ENCODE results near the gene GATA5. TPM values are rescaled to one million over a fixed set of nuclear protein-coding genes. Genes with fewer than 3 reads are reported as not detected.

The GATA5 gene
- total and polyA plus RNA-seq, 4 donors = 0.49 to 15.2 (median 1.3) TPM

- Histone ChIP-seq H3K9me3 (ENCODE audit: control insufficient read depth in 4 of 4, insufficient read depth in 3 of 4, low read length in 3 of 4) (no peaks in the 10 kb centered on the region), H3K27me3 (ENCODE audit: control insufficient read depth in 3 of 3, insufficient read depth in 3 of 3, low read length in 2 of 3) (peaks cover 0 to 16% (median 10%) of the 10 kb centered on the region in 3 donors), H3K36me3 (ENCODE audit: control insufficient read depth in 4 of 4, insufficient read depth in 4 of 4, low read length in 4 of 4) (no peaks in the 10 kb centered on the region), H3K4me3 (no peak overlapping the region), H3K4me1 (ENCODE audit: control insufficient read depth in 5 of 5, insufficient read depth in 5 of 5, low read length in 5 of 5) (peaks cover 0 to 5% (median 0%) of the 10 kb centered on the region in 5 donors), H3K9ac (ENCODE audit: insufficient read depth in 1 of 2, low read length in 2 of 2) (no peak overlapping the region), H3K27ac (ENCODE audit: low read depth in 1 of 2, low read length in 1 of 2) (no peak overlapping the region)
- 74 to 92% methylated on average over 13 of the region's 13 CpGs for WGBS, 2 donors
- ATAC-seq (ENCODE audit: insufficient read depth, low FRiP score) = no peak
- TF ChIP-seq CTCF (IDR thresholded peaks at IDR 0.05; ENCODE audit: control extremely low read depth, extremely low read depth) = no peak
- no peak for DNase-seq
Measured at GRCh38 chr20:62516338-62516737, 40.5 kb upstream of the GATA5 start.

DNA sequence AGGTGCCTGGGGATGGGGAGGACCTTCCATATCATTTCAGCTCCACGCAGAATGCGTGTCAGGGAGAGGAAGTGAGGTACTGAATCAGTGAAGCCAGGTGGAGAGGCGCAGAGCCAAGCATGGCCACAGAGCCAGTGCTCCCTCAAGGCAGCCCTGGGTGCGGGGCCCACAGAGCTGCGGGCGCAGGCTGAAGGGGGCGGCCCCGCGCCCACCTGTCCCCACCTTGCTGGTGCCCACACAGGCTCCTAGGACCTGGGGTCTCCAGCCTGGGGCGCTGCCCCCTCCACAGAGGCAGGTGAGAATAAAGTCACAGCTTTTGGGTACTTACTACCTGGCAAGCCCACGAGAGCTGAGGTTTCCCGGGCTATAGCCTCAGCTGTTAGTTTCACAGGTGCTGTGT is 40.0 kb upstream of the GATA5 start:
- TF ChIP-seq CTCF (IDR thresholded peaks at IDR 0.05; ENCODE audit: control extremely low read depth, extremely low read depth) = no peak
- Histone ChIP-seq H3K4me3 (no peak overlapping the region), H3K27me3 (ENCODE audit: control insufficient read depth in 3 of 3, insufficient read depth in 3 of 3, low read length in 2 of 3) (peaks cover 0 to 16% (median 10%) of the 10 kb centered on the region in 3 donors), H3K36me3 (ENCODE audit: control insufficient read depth in 4 of 4, insufficient read depth in 4 of 4, low read length in 4 of 4) (no peaks in the 10 kb centered on the region), H3K27ac (ENCODE audit: low read depth in 1 of 2, low read length in 1 of 2) (no peak overlapping the region), H3K9ac (ENCODE audit: insufficient read depth in 1 of 2, low read length in 2 of 2) (no peak overlapping the region), H3K9me3 (ENCODE audit: control insufficient read depth in 4 of 4, insufficient read depth in 3 of 4, low read length in 3 of 4) (no peaks in the 10 kb centered on the region), H3K4me1 (ENCODE audit: control insufficient read depth in 5 of 5, insufficient read depth in 5 of 5, low read length in 5 of 5) (peaks cover 0 to 5% (median 0%) of the 10 kb centered on the region in 5 donors)
- no peak for ATAC-seq (ENCODE audit: insufficient read depth, low FRiP score)
- 84 to 89% methylated on average over 10 to 12 of the region's 12 CpGs for WGBS, 2 donors
- DNase-seq = no peak

- no peak overlapping the region for H3K4me3 ChIP-seq
- H3K27me3 ChIP-seq (ENCODE audit: control insufficient read depth in 3 of 3, insufficient read depth in 3 of 3, low read length in 2 of 3) = peaks cover 0 to 16% (median 10%) of the 10 kb centered on the region in 3 donors
- DNase-seq = no peak
- H3K9ac ChIP-seq (ENCODE audit: insufficient read depth in 1 of 2, low read length in 2 of 2) = no peak overlapping the region
- H3K4me1 ChIP-seq (ENCODE audit: control insufficient read depth in 5 of 5, insufficient read depth in 5 of 5, low read length in 5 of 5) = peaks cover 0 to 5% (median 0%) of the 10 kb centered on the region in 5 donors
- H3K9me3 ChIP-seq (ENCODE audit: control insufficient read depth in 4 of 4, insufficient read depth in 3 of 4, low read length in 3 of 4) = no peaks in the 10 kb centered on the region
- no peaks in the 10 kb centered on the region for H3K36me3 ChIP-seq (ENCODE audit: control insufficient read depth in 4 of 4, insufficient read depth in 4 of 4, low read length in 4 of 4)
- TF ChIP-seq CTCF (IDR thresholded peaks at IDR 0.05; ENCODE audit: control extremely low read depth, extremely low read depth) = no peak
- no peak overlapping the region for H3K27ac ChIP-seq (ENCODE audit: low read depth in 1 of 2, low read length in 1 of 2)
- no peak for ATAC-seq (ENCODE audit: insufficient read depth, low FRiP score)
- 88 to 95% methylated on average over 16 of the region's 16 CpGs for WGBS, 2 donors
Measured at GRCh38 chr20:62515280-62515679, 39.5 kb upstream of the GATA5 start.

DNA sequence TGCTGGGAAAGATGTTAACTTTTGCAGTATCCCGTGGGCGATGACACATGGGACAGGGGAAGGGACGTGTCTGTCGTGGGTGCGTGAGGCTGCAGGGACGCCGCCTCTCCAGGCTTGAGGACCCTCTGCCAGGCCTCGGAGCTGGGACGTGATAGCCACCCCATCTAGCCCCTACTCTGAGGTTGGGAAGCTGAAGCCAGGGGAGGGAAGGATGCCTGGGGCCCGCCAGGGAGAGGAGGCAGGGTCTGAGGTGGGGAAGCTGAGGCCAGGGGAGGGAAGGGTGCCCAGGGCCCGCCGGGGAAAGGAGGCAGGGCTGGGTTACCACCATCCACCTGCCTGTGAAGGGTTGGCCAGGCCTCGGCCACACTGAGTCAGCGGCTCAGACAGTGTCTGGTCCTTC is 38.2 kb upstream of the GATA5 start:
- 85 to 91% methylated on average over 14 of the region's 14 CpGs for WGBS, 2 donors
- H3K4me3 ChIP-seq = no peak overlapping the region
- no peak for DNase-seq
- no peaks in the 10 kb centered on the region for H3K9me3 ChIP-seq (ENCODE audit: control insufficient read depth in 4 of 4, insufficient read depth in 3 of 4, low read length in 3 of 4)
- no peaks in the 10 kb centered on the region for H3K36me3 ChIP-seq (ENCODE audit: control insufficient read depth in 4 of 4, insufficient read depth in 4 of 4, low read length in 4 of 4)
- TF ChIP-seq CTCF (IDR thresholded peaks at IDR 0.05; ENCODE audit: control extremely low read depth, extremely low read depth) = no peak
- peaks cover 0 to 5% (median 0%) of the 10 kb centered on the region in 5 donors for H3K4me1 ChIP-seq (ENCODE audit: control insufficient read depth in 5 of 5, insufficient read depth in 5 of 5, low read length in 5 of 5)
- peaks cover 0 to 16% (median 10%) of the 10 kb centered on the region in 3 donors for H3K27me3 ChIP-seq (ENCODE audit: control insufficient read depth in 3 of 3, insufficient read depth in 3 of 3, low read length in 2 of 3)
- H3K9ac ChIP-seq (ENCODE audit: insufficient read depth in 1 of 2, low read length in 2 of 2) = no peak overlapping the region
- no peak overlapping the region for H3K27ac ChIP-seq (ENCODE audit: low read depth in 1 of 2, low read length in 1 of 2)
- no peak for ATAC-seq (ENCODE audit: insufficient read depth, low FRiP score)
